Mesenchymal stem cell (in vitro differentiated cells and primary cell): ENCODE results near the gene ZNF12.

Source experiments
- DNase-seq: peaks from one replicate; pipeline ENCODE4 v3.0.0-alpha.2; 2013
- H2AFZ ChIP-seq: one replicate; pipeline ENCODE4 v1.6.1; 2013; ENCODE audit warnings: low read depth, mild to moderate bottlenecking, control low read depth, inconsistent platforms, low read length, moderate library complexity
- H2AK5ac ChIP-seq: 2 replicates; pipeline ENCODE4 v1.6.1; 2013; ENCODE audit warnings: low read length, moderate library complexity, mild to moderate bottlenecking, inconsistent platforms; ENCODE audit not compliant: severe bottlenecking
- H2BK120ac ChIP-seq: one replicate; pipeline ENCODE4 v1.6.1; 2013; ENCODE audit warnings: low read depth, mild to moderate bottlenecking, inconsistent platforms, low read length, moderate library complexity
- H2BK12ac ChIP-seq, 2 experiments: one replicate each; pipeline ENCODE4 v1.6.1; 2013; ENCODE audit warnings: inconsistent platforms in 2 of 2, low read length in 2 of 2, mild to moderate bottlenecking in 2 of 2, moderate library complexity in 2 of 2, control low read depth in 1 of 2
- H2BK15ac ChIP-seq: one replicate; pipeline ENCODE4 v1.6.1; 2013; ENCODE audit warnings: mild to moderate bottlenecking, low read depth, inconsistent platforms; ENCODE audit not compliant: poor library complexity, severe bottlenecking
- H2BK5ac ChIP-seq: 2 replicates; pipeline ENCODE4 v1.6.1; 2013; ENCODE audit warnings: low read depth, mild to moderate bottlenecking, low read length, control low read depth, inconsistent platforms; ENCODE audit not compliant: poor library complexity, severe bottlenecking
- H3K14ac ChIP-seq, 2 experiments: one replicate each; pipeline ENCODE4 v1.6.1; 2013; ENCODE audit warnings: inconsistent platforms in 2 of 2, low read length in 2 of 2, control low read depth in 1 of 2, mild to moderate bottlenecking in 1 of 2, moderate library complexity in 1 of 2
- H3K18ac ChIP-seq, 2 experiments: one replicate each; pipeline ENCODE4 v1.6.1; 2013; ENCODE audit warnings: inconsistent platforms in 2 of 2, low read length in 2 of 2, control low read depth in 1 of 2, low read depth in 1 of 2, mild to moderate bottlenecking in 1 of 2
- H3K23ac ChIP-seq, 2 experiments: one replicate each; pipeline ENCODE4 v1.6.1; 2013; ENCODE audit warnings: inconsistent platforms in 2 of 2, low read length in 2 of 2, mild to moderate bottlenecking in 2 of 2, moderate library complexity in 2 of 2, control low read depth in 1 of 2
- H3K27ac ChIP-seq: 2 replicates; pipeline ENCODE4 v1.5.1; 2013; ENCODE audit warnings: mild to moderate bottlenecking, moderate library complexity, low read length, control low read depth, inconsistent platforms; ENCODE audit not compliant: poor library complexity, severe bottlenecking
- H3K27me3 ChIP-seq, 2 experiments: 2 replicates each; pipeline versions ENCODE4 v1.6.1 to v1.7.0; 2013; ENCODE audit warnings: low read length in 2 of 2, mild to moderate bottlenecking in 2 of 2, moderate library complexity in 2 of 2, control low read depth in 1 of 2, inconsistent platforms in 1 of 2; ENCODE audit not compliant: control insufficient read depth in 1 of 2, insufficient read depth in 1 of 2
- H3K36me3 ChIP-seq, 2 experiments: 2 replicates each; pipeline versions ENCODE4 v1.6.1 to v1.7.0; 2013; ENCODE audit warnings: low read length in 2 of 2, control low read depth in 1 of 2, inconsistent platforms in 1 of 2, low read depth in 1 of 2, mild to moderate bottlenecking in 1 of 2; ENCODE audit not compliant: insufficient read depth in 2 of 2, control insufficient read depth in 1 of 2
- H3K4ac ChIP-seq, 2 experiments: one replicate each; pipeline ENCODE4 v1.6.1; 2013; ENCODE audit warnings: inconsistent platforms in 2 of 2, low read length in 2 of 2, mild to moderate bottlenecking in 2 of 2, moderate library complexity in 2 of 2, control low read depth in 1 of 2, low read depth in 1 of 2
- H3K4me1 ChIP-seq: 2 replicates; pipeline ENCODE4 v1.6.1; 2013; ENCODE audit warnings: low read depth, low read length, control low read depth; ENCODE audit not compliant: control insufficient read depth, insufficient read depth
- H3K4me2 ChIP-seq: 2 replicates; pipeline ENCODE4 v1.6.1; 2013; ENCODE audit warnings: low read length, mild to moderate bottlenecking, inconsistent platforms; ENCODE audit not compliant: poor library complexity, severe bottlenecking
- H3K4me3 ChIP-seq, 2 experiments: 2 replicates each; pipeline versions ENCODE4 v1.5.1 to v1.7.0; 2013; ENCODE audit warnings: low read length in 2 of 2, mild to moderate bottlenecking in 2 of 2, control low read depth in 1 of 2, low read depth in 1 of 2; ENCODE audit not compliant: insufficient read depth in 1 of 2
- H3K79me1 ChIP-seq: replicated peaks from 2 replicates; pipeline ENCODE4 v1.6.1; 2013; ENCODE audit warnings: mild to moderate bottlenecking, control low read depth, low read length, inconsistent platforms; ENCODE audit not compliant: poor library complexity, severe bottlenecking
- H3K9ac ChIP-seq: 2 replicates; pipeline ENCODE4 v1.7.0; 2013; ENCODE audit warnings: mild to moderate bottlenecking, low read length, moderate library complexity
- H3K9me3 ChIP-seq: 2 replicates; pipeline ENCODE4 v1.7.0; 2013; ENCODE audit warnings: mild to moderate bottlenecking, low read length; ENCODE audit not compliant: control insufficient read depth
- H4K8ac ChIP-seq: one replicate; pipeline ENCODE4 v1.6.1; 2013; ENCODE audit warnings: inconsistent platforms, mild to moderate bottlenecking, low read length, moderate library complexity
- H4K91ac ChIP-seq: one replicate; pipeline ENCODE4 v1.6.1; 2013; ENCODE audit warnings: mild to moderate bottlenecking, low read length, inconsistent platforms
- WGBS: methylation state at CpG from one replicate; pipeline ENCODE4 v1.1.7; 2013; ENCODE audit warnings: mixed read lengths; 5-methylcytosine and 5-hydroxymethylcytosine counted together

ZNF12 gene

GRCh38 chr7:6655636-6656385 lies 50.9 kb downstream of the ZNF12 start:
- H3K14ac ChIP-seq: no peak overlapping the region
- H2AFZ ChIP-seq: no peak overlapping the region
- peaks cover 22% of the 10 kb centered on the region for H3K9me3 ChIP-seq
- H3K4me2 ChIP-seq: no peak overlapping the region
- H2BK15ac ChIP-seq: no peak overlapping the region
- no peak overlapping the region for H3K18ac ChIP-seq
- H3K23ac ChIP-seq: no peak overlapping the region
- WGBS: 98% methylated on average over 17 of the region's 17 CpGs
- H2BK5ac ChIP-seq: no peak overlapping the region
- no peak overlapping the region for H2AK5ac ChIP-seq
- no peak overlapping the region for H4K8ac ChIP-seq
- H3K27me3 ChIP-seq: no peaks in the 10 kb centered on the region
- no peak overlapping the region for H3K9ac ChIP-seq
- peaks cover 33 to 61% of the 10 kb centered on the region in 2 experiments for H3K36me3 ChIP-seq
- no peak overlapping the region for H3K27ac ChIP-seq
- H3K79me1 ChIP-seq: peaks cover 29% of the 10 kb centered on the region
- H3K4ac ChIP-seq: no peak overlapping the region
- H4K91ac ChIP-seq: no peak overlapping the region
- H3K4me1 ChIP-seq: no peaks in the 10 kb centered on the region
- no peak overlapping the region for H2BK12ac ChIP-seq
- H2BK120ac ChIP-seq: no peak overlapping the region
- no peak for DNase-seq
- no peak overlapping the region for H3K4me3 ChIP-seq

- H4K8ac ChIP-seq: no peak overlapping the region
- H4K91ac ChIP-seq: no peak overlapping the region
- no peak overlapping the region for H3K18ac ChIP-seq
- H3K79me1 ChIP-seq: peaks cover 37% of the 10 kb centered on the region
- no peak overlapping the region for H2BK15ac ChIP-seq
- H3K27ac ChIP-seq: no peak overlapping the region
- no peak for DNase-seq
- no peak overlapping the region for H3K4me2 ChIP-seq
- H3K4me3 ChIP-seq: peak overlapping the region in 1 of 2 experiments; percentile 26
- H3K23ac ChIP-seq: no peak overlapping the region
- H2BK5ac ChIP-seq: no peak overlapping the region
- no peak overlapping the region for H3K9ac ChIP-seq
- H3K4me1 ChIP-seq: no peaks in the 10 kb centered on the region
- no peaks in the 10 kb centered on the region for H3K27me3 ChIP-seq
- H3K9me3 ChIP-seq: peaks cover 16% of the 10 kb centered on the region
- H2AFZ ChIP-seq: no peak overlapping the region
- H3K36me3 ChIP-seq: peaks cover 41 to 68% of the 10 kb centered on the region in 2 experiments
- no peak overlapping the region for H2AK5ac ChIP-seq
- no peak overlapping the region for H3K14ac ChIP-seq
- 97% methylated on average over 48 of the region's 48 CpGs for WGBS
- no peak overlapping the region for H2BK12ac ChIP-seq
- no peak overlapping the region for H3K4ac ChIP-seq
- no peak overlapping the region for H2BK120ac ChIP-seq
Observed at GRCh38 chr7:6654842-6655610, 51.7 kb downstream of the ZNF12 start.

- Histone ChIP-seq H3K36me3 (peaks cover 48 to 76% of the 10 kb centered on the region in 2 experiments), H2AK5ac (no peak overlapping the region), H2AFZ (no peak overlapping the region), H4K91ac (peak overlapping the region; percentile 67), H3K79me1 (peaks cover 44% of the 10 kb centered on the region), H3K23ac (no peak overlapping the region), H3K4me2 (no peak overlapping the region), H3K4ac (no peak overlapping the region), H2BK120ac (no peak overlapping the region), H2BK15ac (no peak overlapping the region), H3K27me3 (no peaks in the 10 kb centered on the region), H3K18ac (no peak overlapping the region), H3K4me3 (peak overlapping the region in 1 of 2 experiments; percentile 26), H3K27ac (no peak overlapping the region), H3K4me1 (no peaks in the 10 kb centered on the region), H4K8ac (no peak overlapping the region), H2BK12ac (no peak overlapping the region), H3K9me3 (peaks cover 12% of the 10 kb centered on the region), H3K9ac (no peak overlapping the region), H3K14ac (no peak overlapping the region), H2BK5ac (no peak overlapping the region)
- DNase-seq: no peak
- 98% methylated on average over 89 of the region's 94 CpGs for WGBS
Observed at GRCh38 chr7:6654113-6654841, 52.5 kb downstream of the ZNF12 start.
